ENCODE results near the gene SULT1A2. TPM values are rescaled to one million over a fixed set of nuclear protein-coding genes. Genes with fewer than 3 reads are reported as not detected.
A peak's percentile ranks its signal among the peaks of the same experiment; 100 is the strongest.
"Not testable (repeated sequence)": the region's sequence is repeated elsewhere in the genome, so short reads cannot be mapped to it uniquely, and the experiment has no call there.

SULT1A2 gene
- total RNA-seq, result 0.32 and 0.39 TPM in 2 replicates

DNA sequence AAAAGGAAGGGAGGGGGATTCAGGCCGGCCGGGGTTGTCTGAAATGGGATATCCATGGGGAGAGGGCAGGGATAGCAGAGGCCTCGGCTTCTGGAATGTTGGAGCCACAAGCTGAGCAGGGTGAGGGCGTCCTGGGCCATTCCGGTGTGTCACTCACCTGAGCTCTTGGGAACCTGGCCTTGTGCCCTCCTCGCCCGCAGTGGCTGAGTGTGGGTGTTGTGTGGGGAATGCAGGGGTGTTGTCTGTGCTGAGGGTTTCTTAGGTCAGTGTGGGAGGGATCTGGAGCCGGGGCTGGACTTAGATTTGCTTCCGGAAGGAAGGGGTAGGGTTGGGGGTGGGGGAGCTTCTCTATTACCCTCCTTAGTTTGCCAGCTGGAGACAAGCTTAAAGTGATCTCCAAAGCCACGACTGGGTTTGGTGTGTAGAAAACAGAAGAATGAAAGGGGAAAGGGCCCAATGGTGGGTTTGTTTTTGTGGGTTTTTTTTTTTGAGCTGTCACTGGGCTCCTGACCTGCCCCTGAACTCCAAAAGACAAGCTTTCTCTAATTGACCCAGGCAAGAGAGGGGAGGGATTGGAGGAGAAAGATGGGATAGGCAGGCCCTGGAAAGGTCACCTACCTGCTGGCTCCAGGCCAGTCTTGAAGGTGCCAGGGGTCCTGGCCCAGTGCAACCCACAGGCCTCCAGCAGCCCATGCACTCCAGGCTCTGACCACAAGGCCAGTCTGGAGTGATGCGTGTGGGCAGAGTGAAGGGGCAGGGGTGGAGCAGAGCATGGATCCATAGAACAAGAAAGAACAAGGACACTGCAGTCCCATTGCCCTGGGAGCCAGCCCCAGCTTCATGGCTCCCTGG lies at the start of gene SULT1A2:
TSS of gene SULT1A2 (minus strand) at position 211 of the 852 bp plus-strand sequence. CDS start 1,120 bp downstream, outside the sequence.
- H3K4me1 Mint-ChIP-seq (ENCODE audit: low read depth), result no peaks in the 10 kb centered on the region
- no peak within 1 kb of the TSS for H3K27ac Mint-ChIP-seq
- intact Hi-C loops (cut with micrococcal nuclease), result no loop called here
- no peaks in the 10 kb centered on the region for H3K27me3 Mint-ChIP-seq (ENCODE audit: low read depth)
- H3K36me3 Mint-ChIP-seq (ENCODE audit: low read depth), result peaks cover 1% of the 10 kb centered on the region
- no peak for DNase-seq (ENCODE audit: low spot score)
- H3K4me3 Mint-ChIP-seq (ENCODE audit: low read depth), result no peak within 1 kb of the TSS
- no peaks in the 10 kb centered on the region for H3K9me3 Mint-ChIP-seq

DNA sequence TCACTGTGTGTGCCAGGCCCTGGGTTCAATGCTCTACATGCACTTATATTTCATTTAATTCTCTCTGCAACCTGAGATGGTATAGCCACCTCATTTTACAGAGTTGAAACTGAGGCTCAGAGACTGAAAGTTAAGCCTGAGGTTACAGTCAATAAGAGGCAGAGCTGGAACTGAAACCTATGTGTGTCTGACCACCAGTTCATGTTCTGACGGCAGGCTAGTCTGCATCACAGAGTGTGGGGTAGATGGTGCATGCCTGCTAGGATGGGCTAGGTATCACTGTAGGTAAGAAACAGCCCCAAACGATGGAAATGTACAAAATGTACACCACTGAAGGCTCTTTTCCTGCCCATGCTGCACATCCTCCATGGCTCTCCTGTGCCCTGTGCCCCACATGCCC lies 43.1 kb upstream of the SULT1A2 start:
- H3K36me3 Mint-ChIP-seq (ENCODE audit: low read depth); H3K4me3 Mint-ChIP-seq (ENCODE audit: low read depth); H3K9me3 Mint-ChIP-seq; DNase-seq (ENCODE audit: low spot score); intact Hi-C loops (cut with micrococcal nuclease); H3K27ac Mint-ChIP-seq; H3K4me1 Mint-ChIP-seq (ENCODE audit: low read depth); H3K27me3 Mint-ChIP-seq (ENCODE audit: low read depth): not testable (repeated sequence)

DNA sequence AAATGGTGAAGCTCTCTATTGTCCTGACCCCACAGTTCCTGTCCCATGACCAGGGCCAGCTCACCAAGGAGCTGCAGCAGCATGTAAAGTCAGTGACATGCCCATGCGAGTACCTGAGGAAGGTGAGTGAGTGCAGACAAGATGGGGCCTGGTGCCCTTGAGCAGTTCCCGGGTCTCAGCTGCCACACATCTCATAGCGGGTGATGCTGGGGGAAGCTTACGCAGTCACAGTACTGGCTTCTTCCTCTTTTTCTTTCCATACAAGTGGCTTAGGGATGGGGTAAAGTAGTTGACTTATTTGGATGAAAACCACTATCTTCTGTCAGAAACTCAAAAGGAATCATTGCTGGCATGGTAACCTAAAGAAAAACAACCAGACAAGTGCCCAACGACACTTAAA lies 41.5 kb upstream of the SULT1A2 start:
- H3K4me1 Mint-ChIP-seq (ENCODE audit: low read depth); H3K27me3 Mint-ChIP-seq (ENCODE audit: low read depth); H3K4me3 Mint-ChIP-seq (ENCODE audit: low read depth); H3K36me3 Mint-ChIP-seq (ENCODE audit: low read depth); H3K27ac Mint-ChIP-seq; DNase-seq (ENCODE audit: low spot score); H3K9me3 Mint-ChIP-seq; intact Hi-C loops (cut with micrococcal nuclease): not testable (repeated sequence)

DNA sequence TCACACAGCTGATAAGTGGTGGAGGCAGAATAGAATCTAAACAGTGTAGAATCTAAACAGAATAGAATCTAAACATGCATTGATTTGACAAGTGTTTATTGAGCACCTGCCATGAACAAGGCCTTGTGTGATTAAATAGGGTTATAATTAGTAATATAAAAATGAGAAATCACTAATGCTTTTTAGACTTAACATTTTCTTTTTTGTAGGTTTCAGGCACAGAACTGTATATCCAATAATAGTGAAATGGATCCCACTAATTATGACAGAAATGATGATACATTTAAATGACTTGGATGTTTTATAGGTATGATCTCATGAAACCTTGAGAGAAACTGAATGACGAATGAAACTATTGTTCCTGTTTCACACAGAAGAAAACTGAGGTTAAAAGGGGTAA lies 40.9 kb upstream of the SULT1A2 start, which contains the start of gene NPIPB8:
TSS of gene NPIPB8 (plus strand) at position 301 of the 400 bp plus-strand sequence. CDS start 296 bp downstream, outside the sequence.
- H3K27me3 Mint-ChIP-seq (ENCODE audit: low read depth); DNase-seq (ENCODE audit: low spot score); H3K27ac Mint-ChIP-seq; H3K4me3 Mint-ChIP-seq (ENCODE audit: low read depth); H3K36me3 Mint-ChIP-seq (ENCODE audit: low read depth); H3K4me1 Mint-ChIP-seq (ENCODE audit: low read depth); intact Hi-C loops (cut with micrococcal nuclease); H3K9me3 Mint-ChIP-seq: not testable (repeated sequence)

DNA sequence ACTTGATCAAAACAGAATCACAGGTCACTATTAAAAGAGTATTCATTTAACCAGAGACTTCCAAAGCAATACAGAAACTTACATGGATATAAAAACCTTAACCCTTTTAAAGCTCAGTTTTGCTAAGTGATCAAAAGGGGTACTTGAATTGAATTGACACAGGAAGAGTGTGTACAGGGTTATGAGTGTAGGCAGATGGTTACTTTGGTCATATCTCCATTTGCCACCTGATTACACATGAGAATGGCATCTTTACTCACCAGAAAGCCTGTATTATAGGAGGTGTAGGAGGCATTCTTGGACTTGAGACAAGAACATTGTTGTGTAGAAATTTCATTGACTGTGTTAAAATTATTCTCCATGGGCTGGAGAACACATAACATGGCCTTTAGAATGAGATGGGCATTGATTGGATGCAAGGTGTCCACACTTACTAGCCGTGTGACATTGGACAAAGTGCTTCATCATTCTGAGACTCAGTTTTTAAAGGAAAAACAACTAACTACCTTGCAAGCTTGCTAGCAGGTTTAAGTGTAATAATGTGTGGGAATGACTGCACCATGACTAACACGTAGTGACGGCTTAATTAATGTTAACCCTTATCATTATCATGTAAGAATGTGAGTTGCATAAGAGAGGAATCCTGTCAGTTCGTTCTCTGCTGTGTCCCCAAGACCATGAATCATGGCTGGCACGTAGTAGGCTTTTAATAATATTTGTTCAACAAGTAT lies 39.4 kb upstream of the SULT1A2 start:
- intact Hi-C loops (cut with micrococcal nuclease); H3K27ac Mint-ChIP-seq; H3K27me3 Mint-ChIP-seq (ENCODE audit: low read depth); H3K36me3 Mint-ChIP-seq (ENCODE audit: low read depth); H3K9me3 Mint-ChIP-seq; H3K4me1 Mint-ChIP-seq (ENCODE audit: low read depth); DNase-seq (ENCODE audit: low spot score); H3K4me3 Mint-ChIP-seq (ENCODE audit: low read depth): not testable (repeated sequence)

- peaks cover 18% of the 10 kb centered on the region for H3K27me3 Mint-ChIP-seq (ENCODE audit: low read depth)
- H3K4me3 Mint-ChIP-seq (ENCODE audit: low read depth); H3K9me3 Mint-ChIP-seq; H3K27ac Mint-ChIP-seq; H3K4me1 Mint-ChIP-seq (ENCODE audit: low read depth); DNase-seq (ENCODE audit: low spot score); intact Hi-C loops (cut with micrococcal nuclease); H3K36me3 Mint-ChIP-seq (ENCODE audit: low read depth): not testable (repeated sequence)
Observed at GRCh38 chr16:28630905-28631304, 34.1 kb upstream of the SULT1A2 start.

DNA sequence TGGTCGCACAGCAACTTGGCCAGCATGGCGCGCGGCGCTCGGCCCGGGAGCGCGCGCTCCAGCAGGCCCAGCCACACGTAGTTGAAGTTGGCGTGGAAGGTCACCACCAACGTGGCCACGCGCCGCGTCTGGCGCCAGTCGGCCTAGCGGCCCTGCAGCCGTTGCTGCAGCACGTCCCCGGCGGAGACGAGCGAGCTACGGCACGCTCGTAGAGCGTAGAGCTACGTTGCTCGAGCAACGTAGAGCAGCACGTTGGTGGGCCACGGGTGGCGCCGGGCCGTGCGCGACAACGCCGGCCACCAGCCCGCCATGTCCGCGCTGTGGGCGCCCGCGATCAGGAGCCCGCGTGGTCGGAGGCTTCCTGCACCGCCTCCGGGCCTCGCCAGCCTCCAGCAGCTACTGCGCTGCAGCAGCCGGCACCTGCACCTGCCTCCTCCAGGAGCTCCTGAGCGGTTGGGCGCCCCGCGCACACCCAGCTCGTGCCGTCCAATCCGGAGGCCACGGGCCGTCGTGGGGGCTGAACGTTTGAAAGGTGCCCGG lies 26.4 kb upstream of the SULT1A2 start:
- Mint-ChIP-seq H3K4me3 (ENCODE audit: low read depth) (peak overlapping the region; percentile 83), H3K27ac (peak overlapping the region; percentile 62), H3K9me3 (no peaks in the 10 kb centered on the region), H3K27me3 (ENCODE audit: low read depth) (peaks cover 14% of the 10 kb centered on the region), H3K36me3 (ENCODE audit: low read depth) (peaks cover 6% of the 10 kb centered on the region), H3K4me1 (ENCODE audit: low read depth) (peaks cover 11% of the 10 kb centered on the region)
- intact Hi-C loops (cut with micrococcal nuclease), result no loop called here
- peak; percentile 50 for DNase-seq (ENCODE audit: low spot score)

- peaks cover 14% of the 10 kb centered on the region for H3K27me3 Mint-ChIP-seq (ENCODE audit: low read depth)
- peak overlapping the region; percentile 83 for H3K4me3 Mint-ChIP-seq (ENCODE audit: low read depth)
- DNase-seq (ENCODE audit: low spot score); H3K36me3 Mint-ChIP-seq (ENCODE audit: low read depth); H3K9me3 Mint-ChIP-seq; intact Hi-C loops (cut with micrococcal nuclease): not testable (repeated sequence)
- peaks cover 11% of the 10 kb centered on the region for H3K4me1 Mint-ChIP-seq (ENCODE audit: low read depth)
- peak overlapping the region; percentile 62 for H3K27ac Mint-ChIP-seq
Observed at GRCh38 chr16:28622532-28623171, 25.8 kb upstream of the SULT1A2 start.

DNA sequence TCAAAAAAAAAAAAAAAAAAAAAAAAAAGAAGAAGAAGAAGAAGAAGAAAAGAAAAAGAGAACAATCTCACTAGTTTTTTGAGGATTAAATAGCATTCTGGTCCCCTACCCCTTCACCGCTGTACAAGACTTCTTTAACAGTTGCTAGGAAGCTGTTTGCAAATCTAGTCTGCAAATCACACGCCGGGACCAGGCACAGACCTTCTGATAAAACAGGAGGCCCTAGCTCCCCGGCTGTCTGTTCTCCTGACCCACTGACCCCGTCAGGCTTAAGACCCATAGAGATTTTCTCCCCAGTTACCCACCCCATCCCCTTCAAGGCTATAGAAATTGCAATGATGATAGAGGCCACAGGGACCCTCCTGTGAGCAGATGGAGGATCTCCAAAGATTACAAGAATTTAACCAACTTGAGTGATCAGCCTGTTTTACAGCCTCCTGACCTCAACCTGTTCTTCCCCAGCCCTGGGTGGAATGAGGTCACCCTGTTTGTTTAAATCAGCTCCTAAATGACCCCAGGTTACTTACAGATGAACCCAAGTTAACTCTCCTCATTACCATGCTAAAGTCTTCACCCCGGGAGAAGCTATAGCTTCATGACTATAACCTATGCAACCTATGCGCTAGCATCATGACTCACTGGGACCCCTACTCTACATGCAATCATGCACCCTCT lies 24.8 kb upstream of the SULT1A2 start:
- intact Hi-C loops (cut with micrococcal nuclease), result no loop called here
- Mint-ChIP-seq H3K27ac (no peak overlapping the region), H3K4me3 (ENCODE audit: low read depth) (peak overlapping the region; percentile 83), H3K36me3 (ENCODE audit: low read depth) (peaks cover 10% of the 10 kb centered on the region), H3K9me3 (no peaks in the 10 kb centered on the region), H3K4me1 (ENCODE audit: low read depth) (peaks cover 11% of the 10 kb centered on the region), H3K27me3 (ENCODE audit: low read depth) (peaks cover 9% of the 10 kb centered on the region)
- no peak for DNase-seq (ENCODE audit: low spot score)

DNA sequence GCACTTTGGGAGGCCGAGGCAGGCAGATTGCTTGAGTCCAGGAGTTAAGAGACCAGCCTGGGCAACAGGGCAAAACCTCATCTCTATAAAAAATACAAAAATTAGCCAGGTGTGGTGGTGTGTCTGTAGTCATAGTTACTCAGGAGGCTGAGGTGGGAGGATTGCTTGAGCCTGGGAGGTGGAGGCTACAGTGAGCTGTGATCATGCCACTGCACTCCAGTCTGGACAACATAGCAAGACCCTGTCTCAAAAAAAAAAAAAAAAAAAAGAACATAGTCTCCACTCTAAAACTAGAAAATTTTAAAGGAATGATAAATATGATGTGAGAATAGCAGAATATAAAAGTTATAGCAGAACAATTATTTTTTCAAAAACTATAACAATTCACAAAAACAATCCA lies 23.5 kb upstream of the SULT1A2 start:
- H3K9me3 Mint-ChIP-seq; H3K27me3 Mint-ChIP-seq (ENCODE audit: low read depth); H3K4me3 Mint-ChIP-seq (ENCODE audit: low read depth); intact Hi-C loops (cut with micrococcal nuclease); H3K27ac Mint-ChIP-seq; DNase-seq (ENCODE audit: low spot score): not testable (repeated sequence)
- H3K4me1 Mint-ChIP-seq (ENCODE audit: low read depth), result peaks cover 13% of the 10 kb centered on the region
- H3K36me3 Mint-ChIP-seq (ENCODE audit: low read depth), result peaks cover 10% of the 10 kb centered on the region

- Mint-ChIP-seq H3K27ac (no peak overlapping the region), H3K9me3 (no peaks in the 10 kb centered on the region), H3K4me3 (ENCODE audit: low read depth) (no peak overlapping the region), H3K36me3 (ENCODE audit: low read depth) (peaks cover 10% of the 10 kb centered on the region), H3K4me1 (ENCODE audit: low read depth) (peaks cover 13% of the 10 kb centered on the region), H3K27me3 (ENCODE audit: low read depth) (no peaks in the 10 kb centered on the region)
- no peak for DNase-seq (ENCODE audit: low spot score)
- intact Hi-C loops (cut with micrococcal nuclease), result no loop called here
Observed at GRCh38 chr16:28617874-28618273, 21.0 kb upstream of the SULT1A2 start.

GRCh38 chr16:28616636-28617035 lies 19.8 kb upstream of the SULT1A2 start:
- H3K9me3 Mint-ChIP-seq, result no peaks in the 10 kb centered on the region
- H3K4me3 Mint-ChIP-seq (ENCODE audit: low read depth), result no peak overlapping the region
- peaks cover 4% of the 10 kb centered on the region for H3K4me1 Mint-ChIP-seq (ENCODE audit: low read depth)
- intact Hi-C loops (cut with micrococcal nuclease), result no loop called here
- no peaks in the 10 kb centered on the region for H3K27me3 Mint-ChIP-seq (ENCODE audit: low read depth)
- H3K36me3 Mint-ChIP-seq (ENCODE audit: low read depth), result peaks cover 10% of the 10 kb centered on the region
- no peak overlapping the region for H3K27ac Mint-ChIP-seq
- DNase-seq (ENCODE audit: low spot score), result no peak

Measured in activated T-helper 2 cell treated with anti-CD3 and anti-CD28 coated beads, Interferon-gamma antibody, Interleukin-2, Interleukin-4, amounts not matched to agents 10 μg/mL and 5 μg/mL and 100 μg/mL, durations not matched to agents 14 hours and 24 hours and 36 hours (primary cell).